HL-60 (cell line): Measurements from ENCODE around the gene ZSWIM7.

Source experiments
- DNase-seq, 2 experiments: peaks; one replicate each; pipeline ENCODE4 v3.0.0-alpha.2; 2010 to 2020; ENCODE audit warnings: low read depth in 1 of 2, low spot score in 1 of 2
- H3K27ac ChIP-seq: fragments of 250-450 bp; sonication (Bioruptor Pico); replicated peaks from 2 replicates; pipeline ENCODE4 v1.5.1; 2020; ENCODE audit warnings: mild to moderate bottlenecking, moderate library complexity
- H3K27me3 ChIP-seq: fragments of 250-450 bp; sonication (Bioruptor Pico); 2 replicates; pipeline ENCODE4 v1.5.1; 2021; ENCODE audit warnings: mild to moderate bottlenecking, moderate library complexity; ENCODE audit not compliant: insufficient read depth, poor library complexity, severe bottlenecking
- H3K4me3 ChIP-seq: replicated peaks from 2 replicates; pipeline ENCODE4 v1.5.1; 2011; ENCODE audit warnings: mild to moderate bottlenecking, control low read depth, low read length; ENCODE audit not compliant: insufficient read depth
- CTCF ChIP-seq: IDR thresholded peaks from one replicate; pipeline ENCODE4 v1.5.1; 2011; ENCODE audit warnings: low read length, control low read depth, inconsistent platforms; ENCODE audit not compliant: insufficient read depth
- GABPA ChIP-seq: IDR thresholded peaks from 2 replicates; pipeline ENCODE4 v1.6.1; 2012; ENCODE audit warnings: low read depth
- POLR2AphosphoS5 ChIP-seq: IDR thresholded peaks from 2 replicates; pipeline ENCODE4 v1.6.1; 2012; ENCODE audit warnings: low read depth
- REST ChIP-seq: IDR thresholded peaks from 2 replicates; pipeline ENCODE4 v1.6.1; 2012; ENCODE audit warnings: low read depth; ENCODE audit not compliant: insufficient replicate concordance
- SPI1 ChIP-seq: IDR thresholded peaks from 2 replicates; pipeline ENCODE4 v1.6.1; 2012; ENCODE audit warnings: low read depth, mild to moderate bottlenecking, borderline replicate concordance

ZSWIM7 gene

GRCh38 chr17:15977894-15978293 lies 21.6 kb downstream of the ZSWIM7 start:
- Histone ChIP-seq H3K27me3 (no peaks in the 10 kb centered on the region), H3K4me3 (no peak overlapping the region), H3K27ac (no peak overlapping the region)
- no peak for DNase-seq
- TF ChIP-seq CTCF: no peak
- TF ChIP-seq REST: no peak
- no peak for TF ChIP-seq SPI1
- TF ChIP-seq POLR2AphosphoS5: no peak

- Histone ChIP-seq H3K4me3 (no peak overlapping the region), H3K27me3 (no peaks in the 10 kb centered on the region), H3K27ac (no peak overlapping the region)
- no peak for TF ChIP-seq SPI1
- no peak for TF ChIP-seq REST
- TF ChIP-seq POLR2AphosphoS5: no peak
- TF ChIP-seq GABPA: no peak
- TF ChIP-seq CTCF: no peak
- DNase-seq: no peak
Measured at GRCh38 chr17:15973834-15974233, 25.7 kb downstream of the ZSWIM7 start.

GRCh38 chr17:15973016-15973415 lies 26.5 kb downstream of the ZSWIM7 start:
- no peak overlapping the region for H3K4me3 ChIP-seq
- no peak overlapping the region for H3K27ac ChIP-seq

More at GRCh38 chr17:15973016-15973415, 26.5 kb downstream of the ZSWIM7 start:
- no peaks in the 10 kb centered on the region for H3K27me3 ChIP-seq
- no peak for TF ChIP-seq CTCF
- no peak for TF ChIP-seq POLR2AphosphoS5
- TF ChIP-seq GABPA: no peak
- TF ChIP-seq REST: no peak
- no peak for TF ChIP-seq SPI1
- DNase-seq: no peak
